ENCODE measurements around the gene SNRPA1.

The SNRPA1 gene

GRCh38 chr15:101329309-101329863 lies 34.3 kb upstream of the SNRPA1 start:
- no peak overlapping the region for H3K4me3 ChIP-seq (ENCODE audit: low read depth, low read length)
- TF ChIP-seq CTCF (IDR thresholded peaks at IDR 0.05; ENCODE audit: low read depth, low read length, missing control alignments) = no peak
- no peak for DNase-seq (ENCODE audit: low read depth)

GRCh38 chr15:101328001-101328400 lies 33.0 kb upstream of the SNRPA1 start:
- H3K4me3 ChIP-seq (ENCODE audit: low read depth, low read length) = no peak overlapping the region
- TF ChIP-seq CTCF (IDR thresholded peaks at IDR 0.05; ENCODE audit: low read depth, low read length, missing control alignments) = no peak
- no peak for DNase-seq (ENCODE audit: low read depth)

GRCh38 chr15:101327147-101327740 lies 32.2 kb upstream of the SNRPA1 start:
- H3K4me3 ChIP-seq (ENCODE audit: low read depth, low read length) = no peak overlapping the region
- TF ChIP-seq CTCF (IDR thresholded peaks at IDR 0.05; ENCODE audit: low read depth, low read length, missing control alignments) = no peak

GRCh38 chr15:101326462-101327146 lies 31.6 kb upstream of the SNRPA1 start:
- TF ChIP-seq CTCF (IDR thresholded peaks at IDR 0.05; ENCODE audit: low read depth, low read length, missing control alignments) = no peak
- DNase-seq (ENCODE audit: low read depth) = no peak
- no peak overlapping the region for H3K4me3 ChIP-seq (ENCODE audit: low read depth, low read length)

More at GRCh38 chr15:101327147-101327740, 32.2 kb upstream of the SNRPA1 start:
- no peak for DNase-seq (ENCODE audit: low read depth)

- no peak for TF ChIP-seq CTCF (IDR thresholded peaks at IDR 0.05; ENCODE audit: low read depth, low read length, missing control alignments)
- H3K4me3 ChIP-seq (ENCODE audit: low read depth, low read length) = no peak overlapping the region
- DNase-seq (ENCODE audit: low read depth) = no peak
Measured at GRCh38 chr15:101326026-101326315, 30.9 kb upstream of the SNRPA1 start.

GRCh38 chr15:101325263-101326025 lies 30.4 kb upstream of the SNRPA1 start:
- no peak overlapping the region for H3K4me3 ChIP-seq (ENCODE audit: low read depth, low read length)
- no peak for DNase-seq (ENCODE audit: low read depth)
- TF ChIP-seq CTCF (IDR thresholded peaks at IDR 0.05; ENCODE audit: low read depth, low read length, missing control alignments) = no peak
